ENCODE results near the gene CNNM4.

DNA sequence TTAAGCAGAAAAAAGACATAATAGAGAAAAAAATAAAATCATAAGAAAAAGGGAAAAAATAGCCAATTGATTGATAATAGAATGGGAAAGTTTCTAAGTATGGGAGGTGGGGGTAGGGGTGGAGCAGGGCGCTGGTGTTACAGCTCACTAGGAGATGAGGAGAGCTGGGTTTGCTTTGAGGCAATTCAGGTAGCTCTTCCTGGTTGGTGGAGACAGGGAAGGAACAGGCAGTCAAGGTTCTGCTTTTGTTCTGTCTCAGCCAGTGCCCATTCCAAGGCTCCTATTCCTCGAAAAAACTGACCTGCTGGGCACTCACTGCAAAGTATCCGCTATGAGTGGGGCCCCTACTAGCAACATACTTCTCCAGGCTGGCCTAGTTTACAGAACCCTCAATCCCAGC lies 1.7 kb upstream of the CNNM4 start:
- TF ChIP-seq CTCF (tag by site-specific recombination; IDR thresholded peaks at IDR 0.05) (no peak), SETDB1 (IDR thresholded peaks at IDR 0.05; ENCODE audit: insufficient read length, low read length) (no peak), ZBTB7A (tag by site-specific recombination; IDR thresholded peaks at IDR 0.05; ENCODE audit: low read depth) (no peak)
- TF ChIP-seq, protein P1, sequence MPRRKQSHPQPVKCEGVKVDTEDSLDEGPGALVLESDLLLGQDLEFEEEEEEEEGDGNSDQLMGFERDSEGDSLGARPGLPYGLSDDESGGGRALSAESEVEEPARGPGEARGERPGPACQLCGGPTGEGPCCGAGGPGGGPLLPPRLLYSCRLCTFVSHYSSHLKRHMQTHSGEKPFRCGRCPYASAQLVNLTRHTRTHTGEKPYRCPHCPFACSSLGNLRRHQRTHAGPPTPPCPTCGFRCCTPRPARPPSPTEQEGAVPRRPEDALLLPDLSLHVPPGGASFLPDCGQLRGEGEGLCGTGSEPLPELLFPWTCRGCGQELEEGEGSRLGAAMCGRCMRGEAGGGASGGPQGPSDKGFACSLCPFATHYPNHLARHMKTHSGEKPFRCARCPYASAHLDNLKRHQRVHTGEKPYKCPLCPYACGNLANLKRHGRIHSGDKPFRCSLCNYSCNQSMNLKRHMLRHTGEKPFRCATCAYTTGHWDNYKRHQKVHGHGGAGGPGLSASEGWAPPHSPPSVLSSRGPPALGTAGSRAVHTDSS (tag by site-specific recombination; IDR thresholded peaks at IDR 0.05) = no peak
